ENCODE data around the gene GNAS. TPM values are rescaled to one million over a fixed set of nuclear protein-coding genes. Genes with fewer than 3 reads are reported as not detected.

Gene GNAS
- total RNA-seq, 2 donors from 2014 or later: 1,246 to 1,267 TPM

DNA sequence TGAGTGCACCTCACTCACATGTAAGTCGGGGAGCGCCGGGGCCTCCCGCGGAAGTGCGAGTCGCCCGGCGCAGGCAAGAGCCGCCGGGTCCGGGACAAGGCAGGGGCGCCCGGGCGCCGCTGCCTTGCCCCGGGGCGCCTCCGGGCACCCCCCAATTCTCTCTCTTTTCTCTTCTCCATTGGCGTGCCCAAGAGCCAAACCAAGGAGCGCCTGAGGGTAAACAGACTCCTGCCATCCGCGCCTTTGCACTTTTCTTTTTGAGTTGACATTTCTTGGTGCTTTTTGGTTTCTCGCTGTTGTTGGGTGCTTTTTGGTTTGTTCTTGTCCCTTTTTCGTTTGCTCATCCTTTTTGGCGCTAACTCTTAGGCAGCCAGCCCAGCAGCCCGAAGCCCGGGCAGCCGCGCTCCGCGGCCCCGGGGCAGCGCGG lies 36.8 kb downstream of the GNAS start:
- H3K4me3 ChIP-seq (ENCODE audit: low read length): peak overlapping the region; percentile 86
- peaks cover 14% of the 10 kb centered on the region for H3K4me1 Mint-ChIP-seq
- TF ChIP-seq, protein P1, sequence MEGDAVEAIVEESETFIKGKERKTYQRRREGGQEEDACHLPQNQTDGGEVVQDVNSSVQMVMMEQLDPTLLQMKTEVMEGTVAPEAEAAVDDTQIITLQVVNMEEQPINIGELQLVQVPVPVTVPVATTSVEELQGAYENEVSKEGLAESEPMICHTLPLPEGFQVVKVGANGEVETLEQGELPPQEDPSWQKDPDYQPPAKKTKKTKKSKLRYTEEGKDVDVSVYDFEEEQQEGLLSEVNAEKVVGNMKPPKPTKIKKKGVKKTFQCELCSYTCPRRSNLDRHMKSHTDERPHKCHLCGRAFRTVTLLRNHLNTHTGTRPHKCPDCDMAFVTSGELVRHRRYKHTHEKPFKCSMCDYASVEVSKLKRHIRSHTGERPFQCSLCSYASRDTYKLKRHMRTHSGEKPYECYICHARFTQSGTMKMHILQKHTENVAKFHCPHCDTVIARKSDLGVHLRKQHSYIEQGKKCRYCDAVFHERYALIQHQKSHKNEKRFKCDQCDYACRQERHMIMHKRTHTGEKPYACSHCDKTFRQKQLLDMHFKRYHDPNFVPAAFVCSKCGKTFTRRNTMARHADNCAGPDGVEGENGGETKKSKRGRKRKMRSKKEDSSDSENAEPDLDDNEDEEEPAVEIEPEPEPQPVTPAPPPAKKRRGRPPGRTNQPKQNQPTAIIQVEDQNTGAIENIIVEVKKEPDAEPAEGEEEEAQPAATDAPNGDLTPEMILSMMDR (conservative IDR thresholded peaks at IDR 0.05): no peak
- H3K4me1 ChIP-seq (ENCODE audit: control insufficient read depth, insufficient read depth, low read length): peaks cover 10% of the 10 kb centered on the region
- no peaks in the 10 kb centered on the region for H3K27me3 ChIP-seq (ENCODE audit: control insufficient read depth, insufficient read depth, low read length, poor library complexity, severe bottlenecking)
- no peaks in the 10 kb centered on the region for H3K36me3 Mint-ChIP-seq (ENCODE audit: low read depth)
- H3K9ac ChIP-seq (ENCODE audit: extremely low read depth, low read length, poor library complexity, severe bottlenecking): peak overlapping the region; percentile 69
- DNase-seq: no peak
- H3K36me3 ChIP-seq (ENCODE audit: control insufficient read depth, insufficient read depth, low read length): peaks cover 5% of the 10 kb centered on the region
- peak overlapping the region; percentile 90 for H3K4me3 Mint-ChIP-seq
- H3K9me3 Mint-ChIP-seq: no peaks in the 10 kb centered on the region
- 8 to 24% methylated on average over 11 to 35 of the region's 35 CpGs for WGBS, 2 experiments (ENCODE audit: insufficient coverage in 1 of 2, insufficient read length in 1 of 2)
- H3K27me3 Mint-ChIP-seq (ENCODE audit: insufficient read depth): peaks cover 1% of the 10 kb centered on the region
- H3K27ac ChIP-seq (ENCODE audit: low read depth, low read length): no peak overlapping the region
- H3K27ac Mint-ChIP-seq: peak overlapping the region; percentile 88
- H3K9me3 ChIP-seq (ENCODE audit: control insufficient read depth, low read length): no peaks in the 10 kb centered on the region

DNA sequence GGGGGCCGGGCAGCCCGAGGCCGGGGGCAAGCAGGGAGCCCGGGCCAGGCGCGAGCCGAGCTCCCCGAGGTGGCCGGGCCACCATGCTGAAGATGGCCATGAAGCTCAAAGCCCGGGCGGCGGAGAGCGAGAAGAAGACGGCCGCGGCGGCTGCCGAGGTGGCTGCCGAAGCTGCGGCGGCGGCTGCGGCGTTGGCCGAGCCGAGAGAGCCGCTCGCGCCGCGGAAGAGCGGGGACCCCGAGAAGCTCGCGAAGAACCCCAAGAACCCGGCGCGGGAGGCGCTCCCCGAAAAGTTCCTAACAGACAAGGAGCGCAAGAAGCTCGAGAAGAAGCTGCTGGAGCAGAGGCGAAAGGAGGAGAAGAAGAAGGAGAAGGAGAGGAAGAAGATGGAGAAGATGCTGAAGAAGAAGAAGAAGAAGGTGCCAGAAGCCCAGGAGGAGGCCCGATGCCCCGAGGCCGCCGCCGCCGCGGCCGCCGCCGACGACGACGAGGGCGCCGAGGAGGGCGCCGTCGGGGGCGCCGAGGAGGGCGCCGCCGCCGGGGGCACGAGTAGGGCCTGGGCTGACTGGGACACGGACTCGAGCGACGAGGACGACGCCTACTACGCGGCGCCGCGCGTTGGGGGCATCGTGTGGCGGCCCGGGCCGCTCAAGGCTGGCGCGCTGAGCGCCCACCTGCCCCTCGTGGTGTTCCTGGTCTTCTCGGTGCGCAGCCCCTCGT lies 37.4 kb downstream of the GNAS start:
- WGBS, 2 experiments (ENCODE audit: insufficient coverage in 1 of 2, insufficient read length in 1 of 2): 12% methylated on average over 31 to 91 of the region's 91 CpGs
- H3K9ac ChIP-seq (ENCODE audit: extremely low read depth, low read length, poor library complexity, severe bottlenecking): peak overlapping the region; percentile 69
- no peaks in the 10 kb centered on the region for H3K27me3 ChIP-seq (ENCODE audit: control insufficient read depth, insufficient read depth, low read length, poor library complexity, severe bottlenecking)
- Mint-ChIP-seq H3K4me3 (peak overlapping the region; percentile 90), H3K27ac (peak overlapping the region; percentile 87), H3K9me3 (no peaks in the 10 kb centered on the region), H3K27me3 (ENCODE audit: insufficient read depth) (peaks cover 1% of the 10 kb centered on the region), H3K36me3 (ENCODE audit: low read depth) (no peaks in the 10 kb centered on the region), H3K4me1 (peaks cover 20% of the 10 kb centered on the region)
- H3K9me3 ChIP-seq (ENCODE audit: control insufficient read depth, low read length): no peaks in the 10 kb centered on the region
- H3K36me3 ChIP-seq (ENCODE audit: control insufficient read depth, insufficient read depth, low read length): peaks cover 5% of the 10 kb centered on the region
- H3K27ac ChIP-seq (ENCODE audit: low read depth, low read length): peak overlapping the region; percentile 62
- H3K4me3 ChIP-seq (ENCODE audit: low read length): peak overlapping the region; percentile 86
- TF ChIP-seq, protein P1 (conservative IDR thresholded peaks at IDR 0.05): no peak
- DNase-seq: peak; percentile 73
- peaks cover 11% of the 10 kb centered on the region for H3K4me1 ChIP-seq (ENCODE audit: control insufficient read depth, insufficient read depth, low read length)

DNA sequence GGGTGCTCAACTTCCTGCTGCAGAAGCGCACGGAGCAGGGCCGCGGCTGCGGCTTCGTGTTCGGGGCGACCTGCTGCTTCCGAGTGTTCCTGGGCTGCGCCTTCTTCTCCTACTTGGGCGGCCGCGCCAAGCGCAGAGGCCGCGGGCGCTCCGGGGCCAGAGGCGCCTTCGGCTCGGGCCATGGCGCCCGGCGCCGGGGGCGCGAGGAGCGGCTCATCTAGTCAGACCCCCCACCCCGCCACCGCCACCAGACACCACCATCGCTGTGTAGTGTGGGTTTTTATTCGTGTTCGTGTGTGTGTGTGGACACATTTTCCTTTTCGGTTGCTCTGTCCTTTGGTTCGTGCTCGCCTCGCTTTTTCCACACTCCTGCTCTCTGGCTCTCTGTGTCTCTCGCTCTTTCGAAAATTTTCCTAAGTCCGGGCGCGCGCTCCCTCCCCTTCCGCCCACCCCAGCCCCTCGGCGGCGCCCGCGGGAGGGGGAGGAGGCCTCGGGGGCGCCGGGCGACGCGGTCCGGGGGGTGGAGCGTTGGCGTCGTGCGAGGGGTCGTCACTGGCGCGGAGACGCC lies 38.1 kb downstream of the GNAS start:
- no peaks in the 10 kb centered on the region for H3K9me3 Mint-ChIP-seq
- no peaks in the 10 kb centered on the region for H3K9me3 ChIP-seq (ENCODE audit: control insufficient read depth, low read length)
- H3K27ac ChIP-seq (ENCODE audit: low read depth, low read length): peak overlapping the region; percentile 62
- H3K4me3 Mint-ChIP-seq: peak overlapping the region; percentile 90
- peaks cover 1% of the 10 kb centered on the region for H3K27me3 Mint-ChIP-seq (ENCODE audit: insufficient read depth)
- no peaks in the 10 kb centered on the region for H3K36me3 Mint-ChIP-seq (ENCODE audit: low read depth)
- TF ChIP-seq, protein P1 (conservative IDR thresholded peaks at IDR 0.05): no peak
- H3K4me1 Mint-ChIP-seq: peaks cover 26% of the 10 kb centered on the region
- peak overlapping the region; percentile 86 for H3K4me3 ChIP-seq (ENCODE audit: low read length)
- WGBS, 2 experiments (ENCODE audit: insufficient coverage in 1 of 2, insufficient read length in 1 of 2): 1 to 19% methylated on average over 7 to 41 of the region's 64 CpGs
- DNase-seq: peak; percentile 89
- H3K27me3 ChIP-seq (ENCODE audit: control insufficient read depth, insufficient read depth, low read length, poor library complexity, severe bottlenecking): no peaks in the 10 kb centered on the region
- H3K36me3 ChIP-seq (ENCODE audit: control insufficient read depth, insufficient read depth, low read length): peaks cover 5% of the 10 kb centered on the region
- H3K27ac Mint-ChIP-seq: peak overlapping the region; percentile 94
- H3K9ac ChIP-seq (ENCODE audit: extremely low read depth, low read length, poor library complexity, severe bottlenecking): peak overlapping the region; percentile 69
- peaks cover 14% of the 10 kb centered on the region for H3K4me1 ChIP-seq (ENCODE audit: control insufficient read depth, insufficient read depth, low read length)
